Cardiac ventricle fibroblast (primary cell): ENCODE results near the gene LPAR4. TPM values are rescaled to one million over a fixed set of nuclear protein-coding genes. Genes with fewer than 3 reads are reported as not detected.

ENCODE experiments used
- total RNA-seq: library from RNA; depleted of rRNA; stranded (reverse); fragments of >200 nt; gene quantifications from 2 replicates; pipeline ENCODE4 v1.2.3, GENCODE V29; 2015

The LPAR4 gene, protein sequence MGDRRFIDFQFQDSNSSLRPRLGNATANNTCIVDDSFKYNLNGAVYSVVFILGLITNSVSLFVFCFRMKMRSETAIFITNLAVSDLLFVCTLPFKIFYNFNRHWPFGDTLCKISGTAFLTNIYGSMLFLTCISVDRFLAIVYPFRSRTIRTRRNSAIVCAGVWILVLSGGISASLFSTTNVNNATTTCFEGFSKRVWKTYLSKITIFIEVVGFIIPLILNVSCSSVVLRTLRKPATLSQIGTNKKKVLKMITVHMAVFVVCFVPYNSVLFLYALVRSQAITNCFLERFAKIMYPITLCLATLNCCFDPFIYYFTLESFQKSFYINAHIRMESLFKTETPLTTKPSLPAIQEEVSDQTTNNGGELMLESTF
- total RNA-seq = 0.62 TPM in 1 of 2 replicates, not detected in the other

DNA sequence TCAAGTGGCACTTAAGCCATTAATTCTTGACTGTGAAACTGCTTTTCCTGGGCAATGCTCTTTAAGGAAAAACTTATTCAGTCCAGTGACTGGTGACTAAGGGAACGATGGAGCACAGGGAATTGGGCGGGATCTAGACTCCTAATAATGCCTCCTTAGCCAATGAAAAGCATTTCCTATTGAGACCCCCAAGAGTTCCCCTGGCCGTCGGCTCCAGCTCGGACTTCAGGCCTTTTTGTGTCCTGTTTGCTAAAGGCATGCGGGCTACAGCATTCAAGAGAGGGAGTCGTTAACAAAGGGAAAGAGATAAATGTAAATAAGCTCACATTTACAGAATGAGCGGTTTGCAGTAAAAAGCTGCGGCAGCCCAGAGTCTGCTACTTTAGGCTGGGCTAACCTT lies at the start of gene LPAR4:
Gene LPAR4 (plus strand): TSS at position 232 of the 400 bp plus-strand sequence. CDS start 7,150 bp downstream, outside the sequence.

Other genes starting within 250 kb of the LPAR4 start
- gene RTL3, start 88.4 kb upstream of the LPAR4 start, total RNA-seq = not detected in 2 replicates
- gene P2RY10, start 197.7 kb downstream of the LPAR4 start, total RNA-seq = not detected in 2 replicates